ENCODE data around the gene TH. TPM values are rescaled to one million over a fixed set of nuclear protein-coding genes. Genes with fewer than 3 reads are reported as not detected.

Gene TH
- total and polyA plus RNA-seq, 2 of the 4 experiments (the other 2 are of a cell fraction): 0.10 TPM; not detected in 1

DNA sequence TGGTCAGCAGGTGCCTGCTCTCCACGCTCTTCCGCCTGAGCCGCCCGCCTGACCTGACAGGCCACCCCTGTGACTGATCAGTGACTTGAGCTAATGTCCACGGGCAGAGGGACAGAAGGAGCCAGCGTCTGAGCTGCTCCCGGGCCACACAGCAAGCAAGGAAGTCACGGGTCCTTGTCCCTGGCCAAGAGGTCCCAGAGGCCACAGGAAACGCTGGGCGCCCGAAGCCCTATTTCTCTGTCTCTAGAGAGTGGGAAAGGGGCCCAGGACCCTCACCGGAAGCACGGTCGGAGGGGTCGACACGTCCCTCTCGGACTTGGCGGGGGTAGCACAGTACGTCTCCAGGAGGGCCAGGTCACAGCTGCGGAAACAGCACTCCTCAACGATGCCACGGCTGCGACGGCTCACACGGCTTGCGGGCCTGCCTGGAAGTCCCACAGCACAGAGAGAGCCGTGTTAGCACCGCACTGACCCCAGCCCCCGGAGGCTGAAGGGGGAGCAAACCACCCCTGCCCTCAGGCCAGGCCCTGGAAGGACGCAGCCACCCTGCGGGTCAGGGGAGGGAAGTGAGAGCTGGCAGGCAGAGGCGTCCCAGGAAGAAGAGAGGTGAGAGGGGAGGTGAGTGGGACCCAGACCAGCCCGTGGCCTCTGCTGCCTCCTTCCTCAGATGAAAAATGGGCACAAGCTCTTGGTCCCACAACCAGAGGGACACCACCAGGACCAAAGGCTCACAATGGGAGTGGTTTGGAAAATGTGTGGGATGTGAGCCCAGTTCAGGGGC is 38.2 kb downstream of the TH start:
- H2AFZ ChIP-seq (replicated peaks; ENCODE audit: low read length, poor library complexity): no peak overlapping the region
- no peaks in the 10 kb centered on the region for H3K4me1 ChIP-seq (ENCODE audit: control insufficient read depth, insufficient read depth, low read length)
- no peak overlapping the region for H2AK5ac ChIP-seq (ENCODE audit: low read depth, low read length)
- TF ChIP-seq MXI1 (IDR thresholded peaks at IDR 0.05; ENCODE audit: borderline replicate concordance, low read depth, low read length) (no peak), POLR2A (IDR thresholded peaks at IDR 0.05; ENCODE audit: low read depth, low read length) (no peak)
- H3K56ac ChIP-seq (ENCODE audit: extremely low read depth, insufficient read depth, low read length): no peak overlapping the region
- H2BK5ac ChIP-seq (ENCODE audit: low read depth, low read length, poor library complexity, severe bottlenecking): no peak overlapping the region
- no peak overlapping the region for H3K23ac ChIP-seq (ENCODE audit: low read depth, low read length)
- peaks cover 31% of the 10 kb centered on the region for H3K27me3 ChIP-seq (ENCODE audit: control insufficient read depth, insufficient read depth, low read length)
- no peak overlapping the region for H3K4me3 ChIP-seq (ENCODE audit: insufficient read depth, low read depth, low read length)
- H4K5ac ChIP-seq (ENCODE audit: low read depth, low read length): no peak overlapping the region
- no peak overlapping the region for H3K18ac ChIP-seq (ENCODE audit: low read depth, low read length)
- WGBS, 2 experiments (ENCODE audit: extremely low coverage in 2 of 2, insufficient read length in 1 of 2): 65% methylated on average over 24 of the region's 33 CpGs; no CpG with 5 or more reads in 1 of the 2 experiments
- H2BK20ac ChIP-seq (ENCODE audit: low read depth, low read length): no peak overlapping the region
- peaks cover 28% of the 10 kb centered on the region for H4K20me1 ChIP-seq (ENCODE audit: insufficient read depth, low read length)
- no peak for DNase-seq
- intact Hi-C loops (cut with micrococcal nuclease): no loop called here
- in situ Hi-C loops (cut with MboI; ENCODE audit: low sequenced_read_pairs): no loop called here
- no peak overlapping the region for H3K4ac ChIP-seq (ENCODE audit: low read depth, low read length)
- CTCF ChIA-PET: interaction anchor here (0.9 kb wide), 1 partner anchor 23 kb away, joined by 3 read pairs; no protein-coding TSS in a partner anchor
- dilution Hi-C loops (cut with HindIII; ENCODE audit: low sequenced_read_pairs, unreplicated experiment): no loop called here
- H3K9ac ChIP-seq (ENCODE audit: low read depth, low read length): no peak overlapping the region
- no peak for ATAC-seq (ENCODE audit: low read depth)
- H3K36me3 ChIP-seq (ENCODE audit: control insufficient read depth, insufficient read depth, low read length): peaks cover 2% of the 10 kb centered on the region; the same call in 1 of the 2 replicates
- H2AK9ac ChIP-seq (replicated peaks; ENCODE audit: low read depth, low read length, poor library complexity): no peak overlapping the region
- H2BK15ac ChIP-seq (ENCODE audit: low read depth, low read length): no peak overlapping the region
- peaks cover 0 to 9% of the 10 kb centered on the region in 2 experiments; a peak in 2 of 4 replicates for H3K79me1 ChIP-seq (ENCODE audit: low read depth in 1 of 2, low read length in 2 of 2)
- no peak overlapping the region for H4K91ac ChIP-seq (ENCODE audit: insufficient read depth, low read depth, low read length)
- no peak overlapping the region for H2BK120ac ChIP-seq (ENCODE audit: low read depth, low read length)
- no peak overlapping the region for H4K8ac ChIP-seq (ENCODE audit: low read depth in 2 of 2, low read length in 2 of 2)
- H3K27ac ChIP-seq (ENCODE audit: insufficient read depth, low read length): no peak overlapping the region
- H3K9me3 ChIP-seq (ENCODE audit: control insufficient read depth, insufficient read depth, low read length): no peaks in the 10 kb centered on the region
- POLR2A ChIA-PET (ENCODE audit: unreplicated experiment): no interaction called here
- no peak overlapping the region for H3K4me2 ChIP-seq (ENCODE audit: low read depth, low read length)
- BruUV-seq (replicated peaks): no TSS peak
- peaks cover 7% of the 10 kb centered on the region for H3K9me1 ChIP-seq (ENCODE audit: insufficient read depth, low read length)
- H3K14ac ChIP-seq (replicated peaks; ENCODE audit: low read depth, low read length): no peak overlapping the region
